H9 (cell line): Measurements from ENCODE around the gene EMP3. TPM values are rescaled to one million over a fixed set of nuclear protein-coding genes. Genes with fewer than 3 reads are reported as not detected.

Source experiments
- DNase-seq: peaks from one replicate; pipeline ENCODE4 v3.0.0-alpha.2; 2017
- H2AFZ ChIP-seq: one replicate; pipeline ENCODE4 v1.6.1; 2013; ENCODE audit warnings: mild to moderate bottlenecking, low read length, control low read depth, moderate library complexity
- H2AK5ac ChIP-seq: 2 replicates; pipeline ENCODE4 v1.6.1; 2013; ENCODE audit warnings: low read length, control low read depth, mixed read lengths; ENCODE audit not compliant: insufficient read length
- H2BK120ac ChIP-seq: one replicate; pipeline ENCODE4 v1.6.1; 2013; ENCODE audit warnings: low read depth, mild to moderate bottlenecking, low read length, control low read depth, inconsistent platforms; ENCODE audit not compliant: poor library complexity, severe bottlenecking
- H2BK12ac ChIP-seq: 2 replicates; pipeline ENCODE4 v1.6.1; 2013; ENCODE audit warnings: low read length, control low read depth, mixed read lengths, low read depth; ENCODE audit not compliant: insufficient read length
- H2BK15ac ChIP-seq: 2 replicates; pipeline ENCODE4 v1.6.1; 2013; ENCODE audit warnings: low read depth, low read length, control low read depth
- H2BK20ac ChIP-seq: one replicate; pipeline ENCODE4 v1.6.1; 2013; ENCODE audit warnings: low read depth, mild to moderate bottlenecking, low read length, control low read depth, inconsistent platforms; ENCODE audit not compliant: poor library complexity, severe bottlenecking
- H2BK5ac ChIP-seq: 2 replicates; pipeline ENCODE4 v1.6.1; 2013; ENCODE audit warnings: low read length, control low read depth, mixed read lengths; ENCODE audit not compliant: insufficient read length
- H3K14ac ChIP-seq: 2 replicates; pipeline ENCODE4 v1.6.1; 2013; ENCODE audit warnings: low read length, control low read depth; ENCODE audit not compliant: insufficient read depth
- H3K18ac ChIP-seq: 2 replicates; pipeline ENCODE4 v1.6.1; 2013; ENCODE audit warnings: low read depth, mild to moderate bottlenecking, mixed read lengths, low read length, control low read depth; ENCODE audit not compliant: insufficient read length
- H3K23ac ChIP-seq: 2 replicates; pipeline ENCODE4 v1.6.1; 2013; ENCODE audit warnings: low read length, control low read depth, mixed read lengths, low read depth; ENCODE audit not compliant: insufficient read length
- H3K23me2 ChIP-seq: 2 replicates; pipeline ENCODE4 v1.6.1; 2013; ENCODE audit warnings: low read depth, mild to moderate bottlenecking, mixed read lengths, low read length, control low read depth; ENCODE audit not compliant: insufficient read length, poor library complexity, severe bottlenecking
- H3K27ac ChIP-seq: 2 replicates; pipeline ENCODE4 v1.5.1; 2013; ENCODE audit warnings: low read length, control low read depth, mixed read lengths, low read depth; ENCODE audit not compliant: insufficient read length
- H3K27me3 ChIP-seq: 2 replicates; pipeline ENCODE4 v1.6.1; 2013; ENCODE audit warnings: low read length, control low read depth, inconsistent platforms; ENCODE audit not compliant: insufficient read depth
- H3K4ac ChIP-seq: 2 replicates; pipeline ENCODE4 v1.6.1; 2013; ENCODE audit warnings: low read depth, mild to moderate bottlenecking, control low read depth, inconsistent platforms, low read length, moderate library complexity
- H3K4me1 ChIP-seq: 2 replicates; pipeline ENCODE4 v1.6.1; 2013; ENCODE audit warnings: low read length, control low read depth, inconsistent platforms; ENCODE audit not compliant: insufficient read depth
- H3K4me2 ChIP-seq: 2 replicates; pipeline ENCODE4 v1.6.1; 2013; ENCODE audit warnings: low read length, control low read depth, mixed read lengths; ENCODE audit not compliant: insufficient read length, insufficient read depth
- H3K56ac ChIP-seq: 2 replicates; pipeline ENCODE4 v1.6.1; 2013; ENCODE audit warnings: low read depth, mild to moderate bottlenecking, mixed read lengths, low read length, control low read depth; ENCODE audit not compliant: insufficient read length
- H3K79me1 ChIP-seq: 2 replicates; pipeline ENCODE4 v1.6.1; 2013; ENCODE audit warnings: low read depth, mild to moderate bottlenecking, moderate library complexity, low read length, control low read depth, inconsistent platforms; ENCODE audit not compliant: insufficient read depth, poor library complexity, severe bottlenecking
- H3K79me2 ChIP-seq: 2 replicates; pipeline ENCODE4 v1.6.1; 2013; ENCODE audit warnings: low read length, control low read depth, inconsistent platforms; ENCODE audit not compliant: insufficient read depth
- H3K9ac ChIP-seq: 2 replicates; pipeline ENCODE4 v1.6.1; 2013; ENCODE audit warnings: low read length, control low read depth, mixed read lengths; ENCODE audit not compliant: insufficient read length; ENCODE audit errors: extremely low read depth
- H3K9me3 ChIP-seq: one replicate; pipeline ENCODE4 v1.6.1; 2013; ENCODE audit warnings: low read depth, low read length, inconsistent platforms; ENCODE audit not compliant: control insufficient read depth
- H3T11ph ChIP-seq: one replicate; pipeline ENCODE4 v1.6.1; 2013; ENCODE audit warnings: mild to moderate bottlenecking, low read length, control low read depth, inconsistent platforms
- H4K20me1 ChIP-seq: one replicate; pipeline ENCODE4 v1.6.1; 2013; ENCODE audit not compliant: control insufficient read depth, insufficient read length, insufficient read depth
- H4K5ac ChIP-seq: 2 replicates; pipeline ENCODE4 v1.6.1; 2013; ENCODE audit warnings: low read depth, mild to moderate bottlenecking, mixed read lengths, low read length, control low read depth; ENCODE audit not compliant: insufficient read length
- H4K8ac ChIP-seq: replicated peaks from 2 replicates; pipeline ENCODE4 v1.6.1; 2013; ENCODE audit warnings: low read length, control low read depth, mixed read lengths, low read depth; ENCODE audit not compliant: insufficient read length
- H4K91ac ChIP-seq: 2 replicates; pipeline ENCODE4 v1.6.1; 2013; ENCODE audit warnings: low read depth, mild to moderate bottlenecking, moderate library complexity, mixed read lengths, low read length, control low read depth; ENCODE audit not compliant: insufficient read length
- H3K27ac Mint-ChIP-seq, 3 experiments: 2 replicates in 2 of 3; 3 replicates in 1 of 3; pipeline ENCODE4 v1.8.0; 2020 to 2021; ENCODE audit warnings: mixed read lengths in 3 of 3, mild to moderate bottlenecking in 1 of 3, moderate library complexity in 1 of 3
- H3K27me3 Mint-ChIP-seq: 2 replicates; pipeline ENCODE4 v1.8.0; 2021; ENCODE audit warnings: low read depth, mild to moderate bottlenecking, moderate library complexity, mixed read lengths
- H3K36me3 Mint-ChIP-seq, 3 experiments: 2 replicates in 2 of 3; 3 replicates in 1 of 3; pipeline ENCODE4 v1.8.0; 2020 to 2021; ENCODE audit warnings: low read depth in 3 of 3, mixed read lengths in 3 of 3; ENCODE audit not compliant: insufficient read depth in 1 of 3
- H3K4me1 Mint-ChIP-seq, 2 experiments: 2 replicates each; pipeline ENCODE4 v1.8.0; 2020; ENCODE audit warnings: mixed read lengths in 2 of 2
- H3K4me3 Mint-ChIP-seq, 2 experiments: 2 replicates in 1 of 2; 3 replicates in 1 of 2; pipeline ENCODE4 v1.8.0; 2020 to 2021; ENCODE audit warnings: mild to moderate bottlenecking in 2 of 2, mixed read lengths in 2 of 2, moderate library complexity in 1 of 2
- H3K9me3 Mint-ChIP-seq, 2 experiments: 2 replicates in 1 of 2; 3 replicates in 1 of 2; pipeline ENCODE4 v1.8.0; 2020; ENCODE audit warnings: mild to moderate bottlenecking in 2 of 2, mixed read lengths in 2 of 2, moderate library complexity in 1 of 2
- WGBS: extraction: QIAGEN DNeasy Blood & Tissue Kit; methylation state at CpG from one replicate; pipeline ENCODE4 v1.1.7; 2013; ENCODE audit warnings: missing lambda C conversion rate, low lambda C conversion rate, mixed read lengths; ENCODE audit not compliant: insufficient read length; ENCODE audit errors: extremely low coverage; 5-methylcytosine and 5-hydroxymethylcytosine counted together
- total RNA-seq: library from RNA; stranded (reverse); gene quantifications from 2 replicates; pipeline ENCODE4 v1.2.1, GENCODE V29; 2021
- TF ChIP-seq, protein P1 (sequence below): fragments of 200-600 bp; sonication (generic); conservative IDR thresholded peaks from 3 replicates; pipeline ENCODE4 v1.8.0; 2021; ENCODE audit warnings: antibody characterized with exemption, mild to moderate bottlenecking

EMP3 gene
- total RNA-seq, 1 experiment from 2014 or later, result 9.6 TPM

DNA sequence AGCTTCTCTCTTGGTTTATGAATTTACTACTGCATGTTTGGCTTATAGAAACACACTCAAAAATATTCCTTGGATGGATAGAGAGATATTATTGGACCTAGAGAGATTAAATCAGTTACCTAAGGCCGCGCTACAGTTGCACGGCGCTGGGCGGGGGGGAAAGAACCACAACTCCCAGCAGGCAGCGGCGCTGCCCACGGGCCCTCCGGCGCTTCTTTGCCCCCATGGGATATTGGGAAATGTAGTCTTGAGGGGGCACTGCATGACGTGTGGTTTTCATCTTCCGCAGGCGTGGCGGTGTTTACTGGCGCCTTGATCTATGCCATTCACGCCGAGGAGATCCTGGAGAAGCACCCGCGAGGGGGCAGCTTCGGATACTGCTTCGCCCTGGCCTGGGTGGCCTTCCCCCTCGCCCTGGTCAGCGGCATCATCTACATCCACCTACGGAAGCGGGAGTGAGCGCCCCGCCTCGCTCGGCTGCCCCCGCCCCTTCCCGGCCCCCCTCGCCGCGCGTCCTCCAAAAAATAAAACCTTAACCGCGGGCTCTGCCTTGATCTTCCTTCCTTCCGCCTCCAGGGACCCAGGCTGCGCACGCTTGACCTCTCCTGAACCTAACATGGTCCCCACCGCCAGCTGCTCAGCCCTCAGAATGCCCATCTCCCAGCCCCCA, 4.8 kb downstream of the EMP3 start:
- no peak overlapping the region for H4K8ac ChIP-seq
- H4K5ac ChIP-seq, result no peak overlapping the region
- H2BK20ac ChIP-seq, result no peak overlapping the region
- H3K4ac ChIP-seq, result no peak overlapping the region
- H2BK5ac ChIP-seq, result no peak overlapping the region
- H2AFZ ChIP-seq, result no peak overlapping the region
- H4K91ac ChIP-seq, result no peak overlapping the region
- H3K79me1 ChIP-seq, result no peaks in the 10 kb centered on the region
- H3K27me3 ChIP-seq, result no peaks in the 10 kb centered on the region
- H3K23ac ChIP-seq, result no peak overlapping the region
- peaks cover 3% of the 10 kb centered on the region; the same call in 1 of the 2 replicates for H3K4me1 ChIP-seq
- Mint-ChIP-seq H3K36me3 (peaks cover 3 to 5% (median 4%) of the 10 kb centered on the region in 3 experiments; a peak in 5 of 7 replicates), H3K4me1 (peaks cover 42 to 48% of the 10 kb centered on the region in 2 experiments), H3K9me3 (peaks cover 3 to 4% of the 10 kb centered on the region in 2 experiments; a peak in 3 of 5 replicates), H3K4me3 (peak overlapping the region; percentile 84 to 90), H3K27ac (peak overlapping the region; percentile 40 to 92 (median 91); a peak in 6 of 7 replicates), H3K27me3 (peaks cover 20% of the 10 kb centered on the region)
- no peak overlapping the region for H2BK120ac ChIP-seq
- no peaks in the 10 kb centered on the region for H3K9me3 ChIP-seq
- no CpG with 5 or more reads among the region's 41 CpGs for whole genome bisulfite sequencing
- no peak overlapping the region for H3K27ac ChIP-seq
- H3K56ac ChIP-seq, result no peak overlapping the region
- peak; percentile 92 for DNase-seq
- no peaks in the 10 kb centered on the region for H3K79me2 ChIP-seq
- H2BK15ac ChIP-seq, result no peak overlapping the region
- H3K23me2 ChIP-seq, result peaks cover 22% of the 10 kb centered on the region
- H3T11ph ChIP-seq, result no peak overlapping the region
- H3K14ac ChIP-seq, result no peak overlapping the region
- H3K4me2 ChIP-seq, result peak overlapping the region; percentile 56
- peak overlapping the region; percentile 54 for H3K18ac ChIP-seq
- TF ChIP-seq, protein P1, sequence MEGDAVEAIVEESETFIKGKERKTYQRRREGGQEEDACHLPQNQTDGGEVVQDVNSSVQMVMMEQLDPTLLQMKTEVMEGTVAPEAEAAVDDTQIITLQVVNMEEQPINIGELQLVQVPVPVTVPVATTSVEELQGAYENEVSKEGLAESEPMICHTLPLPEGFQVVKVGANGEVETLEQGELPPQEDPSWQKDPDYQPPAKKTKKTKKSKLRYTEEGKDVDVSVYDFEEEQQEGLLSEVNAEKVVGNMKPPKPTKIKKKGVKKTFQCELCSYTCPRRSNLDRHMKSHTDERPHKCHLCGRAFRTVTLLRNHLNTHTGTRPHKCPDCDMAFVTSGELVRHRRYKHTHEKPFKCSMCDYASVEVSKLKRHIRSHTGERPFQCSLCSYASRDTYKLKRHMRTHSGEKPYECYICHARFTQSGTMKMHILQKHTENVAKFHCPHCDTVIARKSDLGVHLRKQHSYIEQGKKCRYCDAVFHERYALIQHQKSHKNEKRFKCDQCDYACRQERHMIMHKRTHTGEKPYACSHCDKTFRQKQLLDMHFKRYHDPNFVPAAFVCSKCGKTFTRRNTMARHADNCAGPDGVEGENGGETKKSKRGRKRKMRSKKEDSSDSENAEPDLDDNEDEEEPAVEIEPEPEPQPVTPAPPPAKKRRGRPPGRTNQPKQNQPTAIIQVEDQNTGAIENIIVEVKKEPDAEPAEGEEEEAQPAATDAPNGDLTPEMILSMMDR, result peak; percentile 30; the same call in 1 of the 3 replicates
- no peak overlapping the region for H3K9ac ChIP-seq
- H2BK12ac ChIP-seq, result no peak overlapping the region
- H4K20me1 ChIP-seq, result no peaks in the 10 kb centered on the region
- no peak overlapping the region for H2AK5ac ChIP-seq
